SHP77 (cell line): ENCODE data around the gene SPPL2B.
"Not testable (repeated sequence)": the region's sequence is repeated elsewhere in the genome, so short reads cannot be mapped to it uniquely, and the experiment has no call there.

Source experiments
- DNase-seq, 2 experiments: peaks; one replicate each; lab custom pipeline; 2025; lab: John Stamatoyannopoulos, UW

SPPL2B gene

DNA sequence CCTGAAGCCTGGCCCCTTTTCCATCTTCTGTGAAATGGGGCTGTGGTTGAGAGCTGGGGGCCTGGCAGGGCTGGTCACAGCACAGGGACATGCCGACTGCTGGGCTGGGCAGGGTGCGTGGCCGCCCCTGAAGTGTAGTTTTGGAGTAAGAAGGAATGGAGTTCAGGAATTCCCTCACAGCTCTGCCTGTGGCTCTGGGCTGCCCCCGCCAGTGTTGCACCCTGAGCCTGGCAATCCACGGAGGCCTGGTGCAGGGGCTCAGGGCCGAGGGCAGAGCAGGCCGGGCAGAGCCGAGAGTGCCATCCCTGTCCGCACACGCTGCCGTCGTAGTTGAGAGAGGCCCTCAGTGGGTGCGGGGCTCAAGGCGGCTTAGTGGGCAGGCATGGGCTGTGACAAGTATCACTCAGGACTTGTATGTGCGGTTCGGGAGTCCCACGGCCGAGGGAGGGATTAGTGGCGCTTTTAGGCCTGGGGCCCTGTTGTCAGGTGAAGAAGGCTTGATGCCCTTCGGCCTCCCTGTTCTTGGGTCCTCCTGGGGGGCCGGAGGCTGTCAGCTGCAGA lies 9.7 kb downstream of the SPPL2B start:
- DNase-seq = no peak

DNA sequence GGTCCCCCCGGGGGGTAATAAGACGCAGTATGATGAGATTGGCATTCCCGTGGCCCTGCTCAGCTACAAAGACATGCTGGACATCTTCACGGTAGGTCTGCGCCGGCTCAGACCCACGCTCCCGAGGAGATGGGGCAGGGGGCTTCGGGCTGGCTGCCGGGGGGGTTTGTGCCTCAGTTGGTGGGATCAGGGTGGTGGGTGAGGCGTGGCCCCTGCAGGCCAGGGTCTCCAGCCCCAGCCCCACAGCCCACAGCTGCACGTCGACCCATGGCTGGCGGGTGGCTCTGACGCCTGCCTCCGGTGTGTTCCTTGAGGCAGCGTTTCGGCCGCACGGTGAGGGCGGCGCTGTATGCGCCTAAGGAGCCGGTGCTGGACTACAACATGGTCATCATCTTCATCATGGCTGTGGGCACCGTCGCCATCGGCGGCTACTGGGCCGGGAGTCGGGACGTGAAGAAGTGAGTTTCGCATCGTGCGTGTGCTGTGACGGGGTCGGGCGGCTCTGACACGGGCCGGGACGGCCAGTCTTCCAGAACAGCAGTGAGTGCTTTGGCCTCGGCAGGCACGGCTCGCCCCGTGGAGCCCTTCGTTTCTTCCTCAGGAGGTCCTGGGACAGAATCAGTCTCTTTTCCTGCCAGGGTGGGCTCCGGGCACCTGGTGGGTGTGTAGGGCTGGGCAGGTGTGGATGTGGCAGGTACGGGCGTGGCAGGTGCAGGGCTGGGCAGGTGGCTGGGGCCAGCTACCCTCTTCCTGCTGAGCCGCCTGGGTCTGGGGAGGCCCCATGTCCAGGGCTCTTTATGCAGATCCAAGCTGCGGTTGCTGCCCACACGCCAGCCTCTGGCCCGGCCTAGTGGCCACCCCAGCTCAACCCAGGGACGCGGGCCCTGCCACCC lies 10.5 kb downstream of the SPPL2B start:
- DNase-seq = no peak

DNA sequence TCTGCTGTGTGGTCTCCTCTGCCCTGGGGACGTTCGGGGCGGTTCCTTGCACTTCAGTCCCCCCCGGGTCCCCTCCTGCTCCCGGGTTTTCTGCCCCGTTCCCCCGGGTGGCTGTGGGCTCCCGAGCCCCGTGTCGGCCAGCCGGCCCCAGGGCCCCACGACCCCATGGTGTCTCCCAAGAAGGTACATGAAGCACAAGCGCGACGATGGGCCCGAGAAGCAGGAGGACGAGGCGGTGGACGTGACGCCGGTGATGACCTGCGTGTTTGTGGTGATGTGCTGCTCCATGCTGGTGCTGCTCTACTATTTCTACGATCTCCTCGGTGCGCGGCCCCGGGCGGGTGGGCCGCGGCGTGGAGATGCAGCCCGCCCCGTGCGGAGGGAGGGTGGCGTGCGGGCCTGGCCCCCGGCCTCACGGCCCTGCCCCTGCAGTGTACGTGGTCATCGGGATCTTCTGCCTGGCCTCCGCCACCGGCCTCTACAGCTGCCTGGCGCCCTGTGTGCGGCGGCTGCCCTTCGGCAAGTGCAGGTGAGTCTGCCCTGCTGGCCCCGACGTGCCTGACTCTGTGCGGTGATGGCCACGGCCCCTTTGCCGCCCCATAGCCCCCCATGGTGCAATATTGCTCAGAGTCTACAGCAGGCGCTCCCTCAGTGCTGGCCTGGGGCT lies 11.3 kb downstream of the SPPL2B start:
- no peak for DNase-seq

DNA sequence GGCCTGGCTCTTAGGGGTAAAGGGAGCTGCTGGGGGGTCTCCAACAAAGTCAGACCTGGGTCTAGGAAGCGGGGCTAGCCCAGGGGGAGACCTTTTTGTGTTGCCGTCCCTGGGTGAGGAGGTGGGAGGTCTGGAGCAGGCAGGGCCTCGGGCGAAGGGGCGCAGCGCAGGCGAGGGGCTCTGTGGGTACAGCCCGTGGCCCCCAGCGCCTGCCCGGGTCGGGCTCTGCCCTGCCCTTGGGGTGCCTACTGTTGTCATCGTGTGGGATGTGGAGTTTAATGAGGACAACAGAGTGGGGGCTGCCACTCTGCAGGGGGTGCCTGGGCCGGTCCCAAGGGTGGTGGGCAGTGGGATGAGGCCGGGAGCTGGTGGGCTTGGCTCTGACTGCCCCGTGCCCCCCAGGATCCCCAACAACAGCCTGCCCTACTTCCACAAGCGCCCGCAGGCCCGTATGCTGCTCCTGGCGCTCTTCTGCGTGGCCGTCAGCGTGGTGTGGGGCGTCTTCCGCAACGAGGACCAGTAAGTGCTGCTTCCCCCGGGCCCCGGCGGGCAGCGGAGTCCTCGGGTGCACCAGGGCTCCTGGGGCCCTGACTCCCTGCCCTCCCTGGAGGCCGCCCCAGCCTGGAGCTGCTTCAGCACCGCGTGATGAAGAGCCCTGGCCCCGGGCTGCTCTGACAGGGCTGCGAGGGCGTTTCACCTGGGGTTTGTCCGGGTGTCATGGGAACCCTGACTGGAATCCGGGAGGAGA lies 12.2 kb downstream of the SPPL2B start:
- DNase-seq = no peak

DNA sequence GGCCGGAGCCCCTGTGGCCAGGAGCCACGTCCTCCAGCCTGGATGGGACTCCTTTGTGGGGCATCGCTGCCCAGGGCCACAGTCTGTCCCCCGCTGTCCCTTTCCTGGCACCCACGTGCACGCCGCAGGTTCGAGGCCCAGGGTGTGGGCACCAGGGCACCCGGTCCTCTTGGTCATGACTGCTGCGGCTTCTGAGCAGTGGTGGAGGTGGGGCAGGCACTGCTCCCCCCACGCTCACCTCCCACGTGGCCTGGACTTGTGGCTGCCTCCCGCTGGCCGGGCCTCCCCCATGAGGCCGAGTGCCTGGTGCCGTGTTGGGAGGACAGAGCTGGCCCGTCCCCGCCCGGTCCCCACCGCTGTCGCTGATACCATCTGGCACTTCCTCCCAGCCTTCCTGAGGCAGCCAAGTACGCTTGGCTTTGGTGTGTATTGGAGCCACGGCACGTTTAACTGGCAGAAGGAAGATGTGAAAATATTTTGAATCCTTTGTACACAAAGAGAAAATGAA lies 12.8 kb downstream of the SPPL2B start:
- no peak for DNase-seq

DNA sequence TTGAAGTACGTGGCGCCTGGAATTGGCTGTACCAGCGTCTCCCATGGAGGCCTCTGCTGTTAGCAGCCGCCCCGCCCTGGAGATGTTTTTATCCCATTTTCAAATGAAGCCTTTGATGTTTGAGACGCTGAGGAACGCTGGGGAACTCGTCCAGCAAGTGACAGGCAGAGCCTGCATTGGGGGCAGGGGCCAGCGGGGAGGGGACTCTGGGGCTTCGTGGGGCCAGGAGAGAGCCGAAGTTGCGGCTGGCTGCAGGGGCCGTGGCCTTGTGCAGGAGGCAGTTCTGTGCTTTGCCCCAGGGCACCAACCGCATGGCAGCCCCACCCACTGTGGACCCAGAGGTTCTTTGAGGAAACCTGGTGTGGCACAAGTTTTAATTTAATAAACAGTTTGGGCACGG lies 13.5 kb downstream of the SPPL2B start:
- DNase-seq = no peak

DNA sequence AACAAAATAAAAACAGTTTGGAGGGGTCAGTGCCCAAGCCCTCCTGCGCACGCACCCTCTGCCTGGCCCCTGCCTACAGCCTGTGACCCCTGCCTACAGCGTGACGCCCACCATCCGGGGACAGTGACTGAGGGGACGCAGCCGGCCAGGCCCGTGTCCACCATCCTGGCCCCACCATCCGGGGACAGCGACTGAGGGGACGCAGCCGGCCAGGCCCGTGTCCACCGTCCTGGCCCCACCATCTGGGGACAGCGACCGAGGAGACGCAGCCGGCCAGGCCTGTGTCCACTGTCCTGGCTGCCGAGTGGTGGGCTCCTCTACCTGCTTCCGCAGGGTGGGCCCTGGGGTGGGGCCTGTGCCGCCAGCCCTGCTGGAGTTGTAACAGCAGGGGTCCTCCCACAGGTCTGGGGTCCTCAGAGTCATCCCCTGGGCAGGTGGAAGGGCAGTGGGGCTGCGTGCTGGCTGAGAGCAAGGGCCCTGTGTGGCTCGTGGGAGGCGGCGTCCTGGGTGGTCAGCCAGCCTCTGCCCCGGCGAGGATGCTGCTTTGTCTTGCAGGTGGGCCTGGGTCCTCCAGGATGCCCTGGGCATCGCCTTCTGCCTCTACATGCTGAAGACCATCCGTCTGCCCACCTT lies 14.3 kb downstream of the SPPL2B start:
- DNase-seq = no peak

DNA sequence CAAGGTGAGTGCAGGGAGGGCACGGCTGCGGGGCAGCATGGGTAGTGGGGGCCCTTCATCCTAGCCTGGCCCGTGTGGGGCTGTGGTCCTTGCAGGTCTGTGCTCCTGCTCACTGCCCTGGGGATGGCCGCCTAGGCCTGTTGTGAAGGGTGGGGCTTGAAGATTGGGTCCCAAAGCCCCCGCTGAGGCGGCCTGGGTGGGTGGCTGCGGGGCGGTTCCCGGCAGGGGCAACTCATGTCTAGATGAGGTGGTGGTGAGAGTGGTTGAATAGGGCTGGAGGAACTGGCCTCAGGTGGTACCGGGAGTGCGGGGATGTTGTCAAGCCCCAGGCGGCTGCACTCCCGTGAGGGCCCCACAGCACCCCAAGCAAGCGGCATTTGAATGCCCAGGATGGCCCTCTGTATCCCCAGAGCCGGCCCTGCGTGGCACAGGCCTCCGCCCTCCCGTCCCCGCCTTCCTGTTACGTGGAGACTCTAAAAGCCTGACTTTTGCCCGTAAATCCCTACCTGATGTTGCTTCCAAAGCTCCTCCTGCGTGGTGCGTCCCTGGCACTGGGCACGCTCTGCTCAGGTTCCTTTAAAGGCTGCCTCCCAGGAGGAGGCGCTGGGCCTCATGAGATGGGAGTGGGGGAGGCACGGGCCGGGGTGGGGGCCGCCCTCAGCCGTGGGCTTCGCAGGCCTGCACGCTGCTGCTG lies 15.0 kb downstream of the SPPL2B start:
- DNase-seq = no peak

DNA sequence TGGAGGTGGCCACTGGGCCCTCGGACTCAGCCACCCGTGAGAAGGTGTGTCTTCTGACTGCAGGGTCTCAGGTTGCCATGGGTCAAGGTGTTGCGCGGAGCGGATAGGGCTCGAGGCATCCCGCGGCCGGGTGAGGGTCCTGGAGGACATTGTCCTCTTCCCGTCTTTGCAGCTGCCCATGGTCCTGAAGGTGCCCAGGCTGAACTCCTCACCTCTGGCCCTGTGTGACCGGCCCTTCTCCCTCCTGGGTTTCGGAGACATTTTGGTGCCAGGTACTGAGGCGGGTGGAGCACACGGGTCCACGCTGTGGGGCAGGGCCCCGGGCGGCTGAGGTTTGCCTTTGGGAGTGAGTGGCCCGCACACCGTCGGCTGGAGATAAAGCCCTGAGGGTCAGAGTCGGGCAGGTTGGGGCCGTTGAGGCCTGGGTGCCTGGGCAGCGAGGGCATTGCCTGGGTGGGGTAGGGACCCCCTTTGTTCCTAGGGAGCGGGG lies 15.9 kb downstream of the SPPL2B start:
- DNase-seq = no peak

DNA sequence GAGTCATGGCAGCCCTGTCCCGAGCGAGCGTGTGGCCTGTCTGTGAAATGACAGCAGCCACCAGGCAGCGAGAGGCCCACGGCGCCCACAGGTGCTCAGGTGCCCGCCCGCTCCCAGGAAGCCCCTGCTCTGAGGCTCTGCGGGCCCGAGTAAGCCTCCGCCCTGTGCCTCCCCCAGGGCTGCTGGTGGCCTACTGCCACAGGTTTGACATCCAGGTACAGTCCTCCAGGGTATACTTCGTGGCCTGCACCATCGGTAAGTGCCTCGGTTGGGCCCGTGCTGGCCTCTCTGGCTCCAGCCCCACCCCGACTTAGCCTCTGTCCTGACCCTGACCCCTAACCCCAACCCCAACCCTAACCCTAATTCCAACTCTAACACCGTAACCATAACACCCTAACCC lies 16.6 kb downstream of the SPPL2B start:
- DNase-seq = no peak

DNA sequence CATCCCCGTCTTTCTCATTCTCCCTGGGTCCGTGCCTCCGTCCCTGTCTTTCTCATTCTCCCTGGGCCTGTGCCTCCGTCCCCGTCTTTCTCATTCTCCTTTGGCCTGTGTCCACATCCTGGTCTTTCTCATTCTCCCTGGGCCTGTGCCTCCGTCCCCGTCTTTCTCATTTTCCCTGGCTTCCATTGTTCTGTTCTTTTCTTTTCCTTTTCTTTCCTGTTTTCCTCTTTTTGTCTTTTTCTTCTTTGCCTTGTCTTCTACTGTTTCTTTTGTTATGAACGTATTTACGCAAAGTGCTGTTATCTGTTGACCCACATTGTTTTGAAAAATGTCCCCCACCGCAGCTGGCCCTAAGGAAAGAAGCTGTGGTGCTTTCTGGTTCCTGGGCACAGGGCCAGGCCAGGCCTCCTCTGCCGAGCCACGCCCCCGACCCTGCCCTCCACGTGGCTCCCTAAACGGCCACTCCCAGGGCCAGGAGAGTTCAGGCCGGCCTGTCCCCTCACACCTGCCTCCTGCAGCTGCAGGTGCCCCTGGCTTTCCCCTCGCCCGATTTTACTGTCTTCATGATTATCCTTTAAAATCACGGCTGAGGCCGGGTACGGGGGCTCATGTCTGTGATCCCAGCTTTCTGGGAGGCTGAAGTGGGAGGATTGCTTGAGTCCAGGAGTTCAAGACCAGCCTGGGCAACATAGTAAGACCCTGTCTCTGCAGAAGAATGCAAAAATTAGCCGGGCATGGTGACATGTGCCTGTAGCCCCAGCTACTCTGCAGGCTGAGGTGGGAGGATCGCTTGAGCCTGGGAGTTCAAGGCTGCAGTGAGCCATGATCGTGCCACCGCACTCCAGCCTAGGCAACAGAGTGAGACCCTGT lies 17.5 kb downstream of the SPPL2B start:
- DNase-seq = peak; percentile 48 to 83

DNA sequence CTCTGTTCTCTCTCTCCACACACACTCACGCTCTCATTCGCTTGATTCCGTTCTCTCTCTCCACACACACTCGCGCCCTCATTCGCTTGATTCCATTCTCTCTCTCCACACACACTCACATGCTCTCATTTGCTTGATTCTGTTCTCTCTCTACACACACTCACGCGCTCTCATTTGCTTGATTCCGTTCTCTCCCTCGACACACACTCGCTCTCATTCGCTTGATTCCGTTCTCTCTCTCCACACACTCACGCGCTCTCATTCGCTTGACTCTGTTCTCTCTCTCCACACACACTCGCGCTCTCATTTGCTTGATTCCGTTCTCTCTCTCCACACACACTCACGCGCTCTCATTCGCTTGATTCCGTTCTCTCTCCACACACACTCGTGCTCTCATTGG lies 21.3 kb downstream of the SPPL2B start:
- DNase-seq = not testable (repeated sequence)

DNA sequence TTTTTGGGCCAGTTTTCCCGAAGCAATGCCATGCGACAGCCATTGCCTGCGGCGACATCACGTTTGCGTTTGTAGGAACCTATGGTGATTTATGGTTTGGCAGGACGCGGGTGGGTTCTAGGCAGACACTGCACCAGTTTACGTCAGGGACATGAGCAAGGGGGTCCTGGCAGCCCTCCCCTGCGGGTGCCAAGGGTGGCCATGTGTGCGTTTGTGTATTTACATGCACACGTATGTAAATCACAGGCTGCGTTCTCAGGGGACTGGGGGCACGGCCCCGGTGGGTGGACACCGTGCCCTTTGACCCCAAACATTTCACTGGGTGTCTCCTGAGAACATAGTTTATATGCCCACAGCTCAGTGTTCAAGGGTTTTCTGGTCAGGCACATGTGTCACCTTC lies 22.2 kb downstream of the SPPL2B start:
- DNase-seq = no peak

DNA sequence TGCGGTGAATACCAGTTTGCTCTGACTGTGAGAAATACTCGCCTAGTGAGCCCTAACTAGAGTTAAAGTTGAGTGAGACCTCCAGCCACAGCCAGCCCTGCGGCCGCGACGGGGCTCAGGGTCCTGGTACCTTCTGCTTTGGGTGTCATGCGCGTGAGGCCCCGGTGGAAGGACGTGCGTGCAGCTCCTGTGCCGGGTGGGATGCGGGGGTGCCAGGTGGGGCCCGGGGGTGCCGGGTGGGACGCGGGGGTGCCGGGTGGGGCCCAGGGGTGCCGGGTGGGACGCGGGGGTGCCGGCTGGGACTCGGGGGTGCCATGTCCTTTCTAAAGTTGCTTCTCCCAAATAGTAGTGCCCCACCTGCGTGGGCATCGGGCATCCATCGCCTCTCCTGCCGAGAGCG lies 23.1 kb downstream of the SPPL2B start:
- no peak for DNase-seq

DNA sequence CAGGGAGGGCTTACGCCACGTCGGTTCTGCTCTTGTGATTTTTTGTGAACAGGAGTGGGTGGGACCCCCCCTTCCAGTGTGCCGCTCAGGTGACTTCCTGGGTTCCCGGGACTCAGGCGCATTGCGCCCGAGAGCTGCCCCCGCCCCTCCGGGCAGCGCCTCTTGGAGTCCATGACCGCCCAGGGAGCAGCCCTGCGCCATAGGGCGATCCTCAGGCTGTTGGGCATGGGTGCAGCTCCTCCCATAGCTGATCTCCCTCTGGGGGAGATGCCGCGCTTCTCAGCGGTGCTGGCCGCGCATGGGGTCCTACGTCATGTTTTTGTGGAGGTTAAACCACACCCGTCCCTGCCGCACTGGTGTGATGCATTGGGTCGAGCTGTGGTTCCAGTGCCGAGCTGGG lies 23.6 kb downstream of the SPPL2B start:
- DNase-seq = no peak

DNA sequence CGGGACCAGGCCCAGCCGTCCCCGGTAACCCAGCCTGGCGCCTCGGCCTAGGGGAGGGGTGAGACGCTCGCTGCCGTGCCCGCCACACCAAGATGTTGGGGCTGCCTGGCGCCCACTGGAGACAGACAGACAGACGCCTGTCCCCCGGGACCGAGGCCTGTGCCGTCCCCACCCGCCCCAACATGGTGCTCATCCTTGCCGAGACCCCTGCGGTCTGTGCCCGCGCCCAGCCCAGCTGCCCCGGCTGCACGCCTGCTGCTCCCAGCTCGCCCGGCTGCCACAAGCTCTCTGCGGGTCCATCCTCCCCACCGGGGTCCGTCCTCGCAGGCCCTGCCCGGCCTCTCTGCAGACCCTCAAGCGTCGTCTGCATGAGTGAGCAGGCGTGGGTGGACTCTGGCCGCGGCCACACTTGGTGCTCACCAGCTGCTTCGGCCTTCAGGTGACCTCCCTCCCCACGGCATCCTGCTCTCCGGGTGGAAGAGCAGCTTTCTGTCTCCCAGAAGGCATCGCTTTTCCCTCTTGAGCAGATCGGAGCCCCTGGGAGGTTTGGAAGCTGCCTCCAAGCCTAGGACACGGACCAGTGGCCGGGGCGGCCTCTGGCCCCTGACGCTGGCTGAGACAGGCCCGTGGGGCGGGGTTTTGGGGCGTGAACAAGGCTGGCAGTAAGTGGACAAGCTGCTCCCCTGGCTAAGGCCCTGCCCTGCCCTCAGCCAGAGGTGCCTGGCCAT lies 24.8 kb downstream of the SPPL2B start:
- no peak for DNase-seq

DNA sequence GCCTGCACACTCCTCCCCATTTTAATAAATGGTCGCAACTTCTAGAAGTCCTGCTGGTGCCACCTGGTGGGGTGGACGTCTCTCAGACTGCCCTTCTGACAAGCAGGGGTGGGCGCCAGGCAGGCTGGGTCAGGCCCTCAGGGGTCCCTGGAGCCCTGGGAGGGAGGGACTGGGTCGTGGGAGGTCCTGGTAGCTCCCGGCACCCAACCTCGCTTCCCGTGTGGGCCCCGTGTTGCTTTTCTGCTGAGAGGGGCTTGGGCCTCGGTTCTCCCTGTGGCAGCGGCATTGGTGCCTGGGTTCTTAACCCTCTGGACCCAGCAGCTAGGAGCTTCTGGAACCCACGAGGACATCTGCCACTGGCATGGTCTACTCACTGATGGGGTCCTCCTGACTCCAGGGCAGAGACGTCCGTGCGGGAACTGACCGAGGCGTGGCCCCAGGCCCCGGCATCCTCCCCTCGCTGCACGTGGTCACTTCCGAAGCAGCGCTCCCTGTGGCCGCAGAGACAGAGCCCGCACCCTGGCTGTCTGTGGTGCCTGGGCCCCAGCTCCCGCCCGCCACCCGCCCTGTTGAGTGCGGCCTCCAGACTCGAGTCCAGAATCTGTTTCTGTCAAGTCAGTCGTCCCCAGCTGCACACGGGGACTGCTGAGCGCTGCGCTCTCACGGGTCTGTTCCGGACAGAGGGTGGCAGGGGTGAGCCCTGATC lies 25.6 kb downstream of the SPPL2B start:
- DNase-seq = no peak

DNA sequence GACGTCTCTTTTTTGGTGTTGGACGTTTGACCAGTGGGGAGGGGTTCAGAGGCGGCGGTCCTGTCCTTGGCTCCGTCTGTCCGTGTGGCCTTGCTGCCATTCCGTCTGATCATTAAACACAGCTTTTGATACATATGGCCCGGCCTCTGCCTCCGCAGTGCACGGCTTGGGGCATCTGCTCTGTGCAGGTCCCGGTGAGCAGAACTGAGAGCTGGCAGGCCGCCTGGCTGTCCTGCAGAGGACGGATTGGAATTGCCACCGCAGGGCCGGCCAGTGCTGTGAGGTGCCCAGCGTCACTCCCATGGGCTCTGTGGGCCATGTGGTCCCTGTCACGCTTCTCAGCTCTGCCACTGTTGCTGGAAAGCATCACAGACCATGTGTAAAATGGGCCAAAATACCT lies 26.2 kb downstream of the SPPL2B start:
- no peak for DNase-seq
